Measurements from ENCODE around the gene KIR3DL3. TPM values are rescaled to one million over a fixed set of nuclear protein-coding genes. Genes with fewer than 3 reads are reported as not detected.

KIR3DL3 gene
- not detected in 2 replicates for total RNA-seq

GRCh38 chr19:54724142-54724541 is at the start of gene KIR3DL3:
Gene KIR3DL3 (plus strand): TSS chr19:54724442. CDS start chr19:54724497, 55 bp downstream.

GRCh38 chr19:54738306-54738705 is 14.1 kb downstream of the KIR3DL3 start, which contains the start of gene KIR2DL3:
Gene KIR2DL3 (plus strand): TSS chr19:54738513. CDS start chr19:54738546, 33 bp downstream.

GRCh38 chr19:54769646-54770045 is 45.4 kb downstream of the KIR3DL3 start, which contains the start of gene KIR2DL1:
Gene KIR2DL1 (plus strand): TSS chr19:54769793. CDS start chr19:54769851, 58 bp downstream.

Other genes starting within 250 kb of the KIR3DL3 start
- gene LAIR2, start 221.6 kb upstream of the KIR3DL3 start, total RNA-seq = not detected in 2 replicates
- gene LILRA2, start 150.7 kb upstream of the KIR3DL3 start, total RNA-seq = not detected in 2 replicates
- not detected in 2 replicates for gene LILRA1, start 130.8 kb upstream of the KIR3DL3 start, total RNA-seq
- gene LILRB1, start 94.0 kb upstream of the KIR3DL3 start, total RNA-seq = not detected in 2 replicates
- not detected in 2 replicates for gene LILRB4, start 61.5 kb upstream of the KIR3DL3 start, total RNA-seq
- gene KIR2DL3, start 14.1 kb downstream of the KIR3DL3 start, total RNA-seq = not detected in 2 replicates
- gene KIR2DL1, start 45.4 kb downstream of the KIR3DL3 start, total RNA-seq = not detected in 2 replicates
- not detected in 2 replicates for gene KIR2DL4, start 79.2 kb downstream of the KIR3DL3 start, total RNA-seq
- gene KIR3DL1, start 92.0 kb downstream of the KIR3DL3 start, total RNA-seq = not detected in 2 replicates
- gene KIR2DS4, start 108.2 kb downstream of the KIR3DL3 start, total RNA-seq = not detected in 2 replicates
- gene KIR3DL2, start 126.0 kb downstream of the KIR3DL3 start, total RNA-seq = not detected in 2 replicates
- not detected in 2 replicates for gene FCAR, start 149.8 kb downstream of the KIR3DL3 start, total RNA-seq
- not detected in 2 replicates for gene NCR1, start 181.7 kb downstream of the KIR3DL3 start, total RNA-seq
- gene NLRP7, start 223.1 kb downstream of the KIR3DL3 start, total RNA-seq = not detected in 2 replicates
- gene NLRP2, start 241.9 kb downstream of the KIR3DL3 start, total RNA-seq = 2.6 TPM in 1 of 2 replicates, not detected in the other

Measured in smooth muscle cell of the umbilical artery (primary cell).